ENCODE results near the gene PODXL. TPM values are rescaled to one million over a fixed set of nuclear protein-coding genes. Genes with fewer than 3 reads are reported as not detected.

Gene PODXL
- total RNA-seq, 3 donors from 2014 or later, result 20.3 to 55.6 (median 33.1) TPM

- Histone ChIP-seq H3K4me1 (peaks cover 0 to 5% of the 10 kb centered on the region in 2 donors), H3K4me3 (peak overlapping the region; percentile 21 to 96 (median 68)), H3K9me3 (no peaks in the 10 kb centered on the region), H3K36me3 (no peaks in the 10 kb centered on the region), H3K27ac (peak overlapping the region; percentile 33 to 61), H3K27me3 (no peaks in the 10 kb centered on the region)
- TF ChIP-seq CTCF (IDR thresholded peaks at IDR 0.05), result no peak
- no peak for TF ChIP-seq POLR2AphosphoS5 (IDR thresholded peaks at IDR 0.05)
- no peak for TF ChIP-seq POLR2A (IDR thresholded peaks at IDR 0.05)
- no peak for DNase-seq (ENCODE audit: low spot score in 2 of 2)
- intact Hi-C loops (cut with DNase I; ENCODE audit: low total_unique reads), result no loop called here
Measured at GRCh38 chr7:131557652-131558385, 1.4 kb upstream of the PODXL start.

GRCh38 chr7:131556909-131557651, 652 bp upstream of the PODXL start:
- H3K4me1 ChIP-seq, result peaks cover 0 to 5% of the 10 kb centered on the region in 2 donors
- no peaks in the 10 kb centered on the region for H3K27me3 ChIP-seq
- peak overlapping the region; percentile 63 to 96 (median 68) for H3K4me3 ChIP-seq
- peak overlapping the region; percentile 21 to 78 for H3K27ac ChIP-seq
- DNase-seq (ENCODE audit: low spot score in 2 of 2), result no peak
- no peaks in the 10 kb centered on the region for H3K36me3 ChIP-seq
- intact Hi-C loops (cut with DNase I; ENCODE audit: low total_unique reads), result no loop called here
- no peaks in the 10 kb centered on the region for H3K9me3 ChIP-seq
- TF ChIP-seq POLR2A (IDR thresholded peaks at IDR 0.05) (no peak), POLR2AphosphoS5 (IDR thresholded peaks at IDR 0.05) (no peak), CTCF (IDR thresholded peaks at IDR 0.05) (no peak)

- intact Hi-C loops (cut with DNase I; ENCODE audit: low total_unique reads), result no loop called here
- H3K4me1 ChIP-seq, result peaks cover 0 to 5% of the 10 kb centered on the region in 2 donors
- H3K9me3 ChIP-seq, result no peaks in the 10 kb centered on the region
- DNase-seq (ENCODE audit: low spot score in 2 of 2), result no peak
- peak overlapping the region; percentile 63 to 96 (median 68) for H3K4me3 ChIP-seq
- TF ChIP-seq POLR2AphosphoS5 (IDR thresholded peaks at IDR 0.05) (no peak), POLR2A (IDR thresholded peaks at IDR 0.05) (no peak), CTCF (IDR thresholded peaks at IDR 0.05) (no peak)
- no peaks in the 10 kb centered on the region for H3K27me3 ChIP-seq
- no peaks in the 10 kb centered on the region for H3K36me3 ChIP-seq
- H3K27ac ChIP-seq, result peak overlapping the region; percentile 21 to 79
Measured at GRCh38 chr7:131555552-131556052, 826 bp downstream of the PODXL start.

GRCh38 chr7:131554880-131555516, 1.4 kb downstream of the PODXL start:
- no peak for DNase-seq (ENCODE audit: low spot score in 2 of 2)
- Histone ChIP-seq H3K36me3 (no peaks in the 10 kb centered on the region), H3K9me3 (no peaks in the 10 kb centered on the region), H3K27me3 (no peaks in the 10 kb centered on the region), H3K4me1 (peaks cover 0 to 5% of the 10 kb centered on the region in 2 donors), H3K4me3 (peak overlapping the region; percentile 63 to 96 (median 68)), H3K27ac (peak overlapping the region in 1 of 2 donors; percentile 48)
- intact Hi-C loops (cut with DNase I; ENCODE audit: low total_unique reads), result no loop called here
- TF ChIP-seq POLR2AphosphoS5 (IDR thresholded peaks at IDR 0.05), result no peak
- no peak for TF ChIP-seq POLR2A (IDR thresholded peaks at IDR 0.05)
- TF ChIP-seq CTCF (IDR thresholded peaks at IDR 0.05), result no peak
